Natural killer cell (primary cell): Measurements from ENCODE around the gene GPHA2. TPM values are rescaled to one million over a fixed set of nuclear protein-coding genes. Genes with fewer than 3 reads are reported as not detected.

Source experiments
- ATAC-seq, 3 donors: fragments of 150-1000 bp in 2 of 3; fragments of 200-7000 bp in 1 of 3; cut with Tn5 transposase; 1 replicate in 1 of 3; 2 replicates in 2 of 3; pipeline ENCODE4 v1.10.0; 2021; ENCODE audit warnings: mild to moderate bottlenecking in 2 of 3, moderate library complexity in 2 of 3
- DNase-seq, 2 donors: peaks; one replicate each; pipeline versions ENCODE4 v3.0.0 to v3.0.0-alpha.2; 2013 to 2021; ENCODE audit warnings: mixed read lengths in 1 of 2
- H3K27ac ChIP-seq: one replicate; pipeline ENCODE4 v1.5.1; 2013; ENCODE audit warnings: mild to moderate bottlenecking, low read length
- H3K27me3 ChIP-seq: one replicate; pipeline ENCODE4 v1.6.1; 2013; ENCODE audit warnings: low read length; ENCODE audit not compliant: control insufficient read depth, insufficient read depth
- H3K36me3 ChIP-seq: one replicate; pipeline ENCODE4 v1.6.1; 2013; ENCODE audit warnings: low read length; ENCODE audit not compliant: control insufficient read depth, insufficient read depth
- H3K4me1 ChIP-seq: one replicate; pipeline ENCODE4 v1.6.1; 2013; ENCODE audit warnings: low read length; ENCODE audit not compliant: control insufficient read depth, insufficient read depth
- H3K4me3 ChIP-seq: one replicate; pipeline ENCODE4 v1.5.1; 2013; ENCODE audit warnings: low read length
- H3K9me3 ChIP-seq: one replicate; pipeline ENCODE4 v1.6.1; 2013; ENCODE audit warnings: low read length; ENCODE audit not compliant: control insufficient read depth, insufficient read depth
- H3K27ac Mint-ChIP-seq, 2 donors: one replicate each; pipeline ENCODE4 v1.8.0; 2022; ENCODE audit warnings: mild to moderate bottlenecking in 2 of 2, mixed read lengths in 2 of 2, moderate library complexity in 1 of 2
- H3K27me3 Mint-ChIP-seq, 2 donors: one replicate each; pipeline ENCODE4 v1.8.0; 2022; ENCODE audit warnings: low read depth in 2 of 2, mixed read lengths in 2 of 2
- H3K36me3 Mint-ChIP-seq: one replicate; pipeline ENCODE4 v1.8.0; 2022; ENCODE audit warnings: mixed read lengths
- H3K4me1 Mint-ChIP-seq, 2 donors: one replicate each; pipeline ENCODE4 v1.8.0; 2022; ENCODE audit warnings: mixed read lengths in 2 of 2
- H3K4me3 Mint-ChIP-seq: one replicate; pipeline ENCODE4 v1.8.0; 2022; ENCODE audit warnings: mild to moderate bottlenecking, moderate library complexity, mixed read lengths
- H3K9me3 Mint-ChIP-seq, 2 donors: one replicate each; pipeline ENCODE4 v1.8.0; 2022; ENCODE audit warnings: mixed read lengths in 2 of 2
- CTCF ChIP-seq: fragments of 200-600 bp; IDR thresholded peaks from one replicate; pipeline ENCODE4 v1.8.0; 2022; ENCODE audit warnings: antibody characterized with exemption
- WGBS: methylation state at CpG from one replicate; pipeline ENCODE4 v1.1.7; 2013; ENCODE audit warnings: missing lambda C conversion rate; ENCODE audit not compliant: insufficient coverage; 5-methylcytosine and 5-hydroxymethylcytosine counted together
- intact Hi-C: fragments of 100-400 bp; cut with micrococcal nuclease; formaldehyde crosslinking; loops from one replicate; pipeline ENCODE4 v1.14.2; 2022
- total RNA-seq, 4 donors: library from RNA; stranded (reverse); fragments of 120-200 nt in 1 of 4; gene quantifications; one replicate each; pipeline versions ENCODE4 v1.2.3 to v1.2.4, GENCODE V29; 2013 to 2022

Gene GPHA2
- total RNA-seq, 3 donors from 2014 or later (not counting 1 experiment from before 2014, with no cell fraction given) = not detected

- intact Hi-C loops = no loop called here
- H3K4me3 Mint-ChIP-seq = no peak overlapping the region
- peaks cover 8 to 14% of the 10 kb centered on the region in 2 donors for H3K27me3 Mint-ChIP-seq
- 79% methylated on average over 3 of the region's 3 CpGs for WGBS
- no peak for DNase-seq
- H3K36me3 Mint-ChIP-seq = no peaks in the 10 kb centered on the region
- ATAC-seq = no peak
- Histone ChIP-seq H3K27me3 (peaks cover 6% of the 10 kb centered on the region), H3K4me3 (no peak overlapping the region), H3K36me3 (no peaks in the 10 kb centered on the region), H3K9me3 (no peaks in the 10 kb centered on the region), H3K4me1 (peaks cover 11% of the 10 kb centered on the region), H3K27ac (no peak overlapping the region)
- H3K27ac Mint-ChIP-seq = no peak overlapping the region
- no peaks in the 10 kb centered on the region for H3K9me3 Mint-ChIP-seq
- H3K4me1 Mint-ChIP-seq = no peaks in the 10 kb centered on the region
- TF ChIP-seq CTCF = no peak
These were observed 31.7 kb upstream of the GPHA2 start for GRCh38 chr11:64967375-64967774.

- Histone ChIP-seq H3K36me3 (no peaks in the 10 kb centered on the region), H3K4me1 (no peaks in the 10 kb centered on the region), H3K9me3 (no peaks in the 10 kb centered on the region), H3K4me3 (no peak overlapping the region), H3K27me3 (no peaks in the 10 kb centered on the region), H3K27ac (no peak overlapping the region)
- 86% methylated on average over 5 of the region's 5 CpGs for WGBS
- Mint-ChIP-seq H3K27me3 (peaks cover 0 to 3% of the 10 kb centered on the region in 2 donors), H3K9me3 (no peaks in the 10 kb centered on the region), H3K4me3 (no peak overlapping the region), H3K27ac (no peak overlapping the region), H3K36me3 (no peaks in the 10 kb centered on the region), H3K4me1 (no peaks in the 10 kb centered on the region)
- ATAC-seq (no peak), DNase-seq (no peak)
- TF ChIP-seq CTCF = no peak
- intact Hi-C loops = no loop called here
These were observed 27.5 kb upstream of the GPHA2 start for GRCh38 chr11:64963072-64963631.

- intact Hi-C loops = no loop called here
- peaks cover 0 to 3% of the 10 kb centered on the region in 2 donors for H3K27me3 Mint-ChIP-seq
- no peak for TF ChIP-seq CTCF
- H3K36me3 ChIP-seq = no peaks in the 10 kb centered on the region
- H3K4me3 ChIP-seq = no peak overlapping the region
- no peaks in the 10 kb centered on the region for H3K9me3 ChIP-seq
- ATAC-seq (no peak), DNase-seq (no peak)
- 86% methylated on average over 3 of the region's 4 CpGs for WGBS
- no peak overlapping the region for H3K27ac Mint-ChIP-seq
- no peak overlapping the region for H3K4me3 Mint-ChIP-seq
- no peaks in the 10 kb centered on the region for H3K27me3 ChIP-seq
- H3K4me1 Mint-ChIP-seq = no peaks in the 10 kb centered on the region
- H3K36me3 Mint-ChIP-seq = no peaks in the 10 kb centered on the region
- no peaks in the 10 kb centered on the region for H3K9me3 Mint-ChIP-seq
- no peaks in the 10 kb centered on the region for H3K4me1 ChIP-seq
- no peak overlapping the region for H3K27ac ChIP-seq
These were observed 25.0 kb upstream of the GPHA2 start for GRCh38 chr11:64960719-64961118.

GRCh38 chr11:64959498-64959897 is 23.8 kb upstream of the GPHA2 start:
- no peak overlapping the region for H3K4me3 Mint-ChIP-seq
- H3K27me3 ChIP-seq = peaks cover 3% of the 10 kb centered on the region
- H3K9me3 Mint-ChIP-seq = no peaks in the 10 kb centered on the region
- no peak for TF ChIP-seq CTCF
- no peak overlapping the region for H3K27ac ChIP-seq
- no peaks in the 10 kb centered on the region for H3K36me3 ChIP-seq
- no peaks in the 10 kb centered on the region for H3K36me3 Mint-ChIP-seq
- H3K9me3 ChIP-seq = no peaks in the 10 kb centered on the region
- H3K4me1 ChIP-seq = no peaks in the 10 kb centered on the region
- no peaks in the 10 kb centered on the region for H3K4me1 Mint-ChIP-seq
- peaks cover 0 to 3% of the 10 kb centered on the region in 2 donors for H3K27me3 Mint-ChIP-seq
- no peak overlapping the region for H3K4me3 ChIP-seq
- no peak for DNase-seq
- WGBS = 68% methylated on average over 2 of the region's 3 CpGs
- ATAC-seq = no peak
- no peak overlapping the region for H3K27ac Mint-ChIP-seq
- intact Hi-C loops = no loop called here
